HG02642 (cell line): ENCODE data around the gene PPP3CB.
A peak's percentile ranks its signal among the peaks of the same experiment; 100 is the strongest.

Experiments
- ATAC-seq: cut with Tn5 transposase; IDR thresholded peaks from one replicate; pipeline ENCODE4 v1.9.1; 2021; ENCODE audit warnings: mild to moderate bottlenecking; ENCODE audit not compliant: unreplicated experiment, poor library complexity

PPP3CB gene

DNA sequence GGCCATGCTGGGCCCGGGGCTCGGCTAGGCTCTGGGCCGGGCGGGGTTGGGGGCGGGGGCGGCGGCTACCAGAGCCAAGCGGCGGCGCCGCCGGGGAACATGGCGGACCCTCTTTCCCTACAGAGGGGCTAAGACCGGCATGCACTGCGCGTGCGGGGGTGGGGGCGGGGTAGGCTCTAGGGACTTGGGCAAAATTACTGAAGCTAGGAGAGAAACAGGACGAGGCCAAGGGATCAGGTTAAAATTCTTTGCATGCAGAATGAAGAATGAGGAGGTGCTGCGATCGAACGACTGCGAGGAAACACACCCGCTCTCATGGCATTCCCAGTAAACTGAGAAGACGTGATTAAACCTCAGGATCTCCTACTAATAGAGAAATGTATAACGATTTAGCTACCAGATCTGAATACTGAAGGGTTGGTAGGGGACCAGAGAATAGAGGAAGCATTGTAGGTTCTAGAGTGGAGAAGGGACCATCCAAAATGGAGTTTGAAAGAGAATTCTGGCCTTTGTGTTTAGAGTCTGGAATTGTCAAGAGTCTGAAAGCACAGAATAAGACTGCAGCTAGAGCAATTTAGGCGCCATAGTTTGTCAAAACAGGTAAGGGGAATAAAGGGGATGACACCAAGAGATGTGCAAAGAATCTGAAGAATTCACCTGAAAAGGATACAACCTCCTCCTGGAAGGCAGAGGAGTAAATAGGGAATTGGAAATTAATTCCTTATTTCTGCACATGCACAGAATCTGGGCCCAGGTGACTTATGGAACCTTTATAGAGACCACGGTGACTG, at the start of gene PPP3CB:
Gene PPP3CB, minus strand, starts transcription at position 141 of the 791 bp plus-strand sequence. Its CDS starts 135 bp downstream, at position 6.
- ATAC-seq: peak; percentile 71

DNA sequence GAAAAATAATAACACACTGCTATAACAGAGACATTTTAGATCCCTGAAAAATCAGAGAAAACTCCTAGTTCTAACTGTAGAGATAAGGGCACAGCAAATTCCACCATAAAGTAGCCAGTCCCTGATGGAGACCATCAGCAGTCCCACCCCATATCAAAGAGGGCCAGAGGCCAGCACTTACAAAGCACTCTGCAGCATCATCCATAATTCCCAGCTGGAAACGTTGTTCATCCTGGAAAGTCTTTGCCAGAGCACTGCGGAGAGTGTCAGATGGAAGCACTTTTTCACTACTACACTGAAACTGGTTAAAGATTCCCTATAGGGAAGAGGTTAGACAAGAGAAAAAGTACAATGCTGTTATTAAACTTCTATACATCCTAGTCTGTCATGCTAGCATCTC, 49.5 kb upstream of the PPP3CB start:
- ATAC-seq: no peak

DNA sequence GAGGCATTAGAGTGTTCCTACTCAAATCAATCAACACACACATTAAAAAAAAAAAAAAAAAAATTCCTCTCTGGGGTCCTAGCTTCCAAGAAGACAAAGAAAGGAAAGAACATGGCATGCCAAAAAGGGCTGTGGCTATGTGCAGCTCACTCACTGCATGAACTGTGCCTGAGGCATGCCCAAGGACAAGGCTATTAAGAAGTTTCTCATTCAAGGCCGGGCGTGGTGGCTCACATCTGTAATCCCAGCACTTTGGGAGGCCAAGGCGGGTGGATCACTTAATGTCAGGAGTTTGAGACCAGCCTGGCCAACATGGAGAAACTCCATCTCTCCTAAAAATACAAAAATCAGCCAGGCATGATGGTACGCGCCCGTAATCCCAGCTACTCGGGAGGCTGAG, 41.9 kb upstream of the PPP3CB start:
- ATAC-seq: no peak

DNA sequence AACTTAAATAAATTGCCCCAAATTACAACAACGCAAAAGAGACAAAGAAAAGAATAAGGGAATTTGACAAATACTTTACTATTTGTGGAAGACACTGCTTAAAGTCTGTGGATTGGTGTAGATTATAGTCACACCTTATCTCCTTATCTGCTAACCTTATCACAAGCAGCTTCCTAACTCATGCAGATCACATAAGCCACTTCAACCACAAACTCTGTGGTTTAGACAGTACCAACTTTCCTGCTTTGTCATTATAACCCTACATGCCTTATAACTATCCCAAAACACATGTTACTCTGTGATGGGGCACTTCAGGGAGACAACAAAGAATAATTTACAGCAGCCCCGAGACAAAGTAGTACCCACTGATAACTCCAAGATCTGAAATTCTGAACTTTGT, 41.5 kb upstream of the PPP3CB start:
- no peak for ATAC-seq

DNA sequence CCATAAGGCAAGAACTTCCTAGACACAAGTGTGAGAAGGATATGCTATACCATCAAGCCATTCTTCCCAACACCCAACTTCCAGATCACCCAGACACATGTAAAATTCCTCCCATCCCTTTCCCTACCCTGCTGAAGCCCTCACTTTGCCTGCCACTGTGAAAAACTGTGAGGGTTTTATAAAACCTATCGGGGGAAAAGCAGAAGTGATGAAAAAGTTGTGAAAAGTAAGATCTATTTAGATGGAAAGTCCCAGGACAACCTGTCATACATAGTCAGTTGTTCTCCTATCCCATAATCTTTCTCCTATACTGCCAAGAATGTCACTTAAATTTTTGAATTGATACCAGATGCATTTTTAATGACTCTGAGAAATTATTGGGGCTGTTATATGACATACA, 39.0 kb upstream of the PPP3CB start:
- no peak for ATAC-seq

DNA sequence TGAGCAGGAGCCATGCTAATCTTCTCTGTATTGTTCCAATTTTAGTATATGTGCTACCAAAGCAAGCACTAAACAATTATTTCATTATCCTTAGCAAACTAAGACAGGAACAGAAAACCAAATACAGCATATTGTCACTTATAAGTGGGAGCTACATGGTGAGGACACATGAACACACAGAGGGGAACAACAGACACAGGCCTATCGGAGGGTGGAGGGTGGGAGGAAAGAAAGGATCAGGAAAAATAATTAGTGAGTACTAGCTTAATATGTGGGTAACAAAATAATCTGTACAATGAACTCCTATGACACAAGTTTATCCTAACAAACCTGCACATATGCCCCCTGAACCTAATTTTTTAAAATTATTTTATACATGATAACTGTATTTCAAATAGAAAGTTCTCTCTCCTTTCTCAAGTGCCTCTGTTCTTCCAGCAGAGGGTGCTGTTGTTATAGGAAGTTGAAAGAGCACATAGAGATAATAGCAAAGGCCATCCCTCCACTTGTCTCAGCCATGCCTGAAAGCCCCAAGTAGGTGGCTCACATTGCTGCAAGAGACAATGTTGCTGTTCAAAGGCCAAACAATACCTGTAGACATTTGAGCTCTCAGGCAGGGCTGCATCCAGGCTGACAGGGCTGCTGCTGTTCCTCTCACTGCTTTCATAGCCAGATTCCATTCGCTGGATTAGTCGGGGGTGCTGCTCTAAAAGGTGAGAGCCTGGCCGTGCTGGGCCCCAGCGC, 33.4 kb upstream of the PPP3CB start:
- no peak for ATAC-seq

DNA sequence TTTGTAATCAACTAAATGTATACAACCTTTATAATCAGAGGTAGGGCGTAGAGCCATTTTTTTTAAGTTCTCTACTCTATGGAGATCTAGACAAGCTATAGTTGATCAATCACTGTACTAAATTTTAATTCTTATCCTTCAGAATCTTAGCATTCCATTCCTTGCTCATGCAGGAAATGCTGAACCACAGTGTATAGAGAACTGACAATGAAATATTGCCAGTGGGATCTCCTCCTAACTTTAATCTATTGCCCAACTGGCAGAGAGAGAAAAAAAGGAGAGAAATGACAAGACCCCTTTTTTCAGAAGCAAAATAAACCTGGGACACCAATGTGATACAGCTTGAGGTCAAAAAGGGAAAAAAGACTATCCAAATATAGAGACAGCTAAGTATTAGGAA, 26.4 kb upstream of the PPP3CB start:
- ATAC-seq: no peak

DNA sequence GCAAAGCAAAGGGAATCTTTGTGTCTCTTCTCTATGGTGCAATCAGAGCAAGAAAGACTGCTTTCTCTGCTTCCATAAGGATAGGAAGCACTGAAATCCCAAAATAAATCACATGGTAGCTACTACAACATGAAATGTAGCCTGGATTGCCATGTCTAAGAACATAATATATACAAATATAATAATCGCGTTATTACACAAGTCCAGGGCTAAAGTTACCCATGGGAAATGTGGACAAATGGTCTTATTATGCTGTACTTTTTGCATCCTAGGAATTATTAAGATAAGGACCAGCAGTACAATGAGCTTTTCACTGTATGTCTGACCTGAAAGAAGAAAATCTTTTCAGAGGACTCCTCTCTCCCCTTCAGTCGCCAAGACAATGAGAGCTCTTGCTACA, 23.5 kb upstream of the PPP3CB start:
- no peak for ATAC-seq

DNA sequence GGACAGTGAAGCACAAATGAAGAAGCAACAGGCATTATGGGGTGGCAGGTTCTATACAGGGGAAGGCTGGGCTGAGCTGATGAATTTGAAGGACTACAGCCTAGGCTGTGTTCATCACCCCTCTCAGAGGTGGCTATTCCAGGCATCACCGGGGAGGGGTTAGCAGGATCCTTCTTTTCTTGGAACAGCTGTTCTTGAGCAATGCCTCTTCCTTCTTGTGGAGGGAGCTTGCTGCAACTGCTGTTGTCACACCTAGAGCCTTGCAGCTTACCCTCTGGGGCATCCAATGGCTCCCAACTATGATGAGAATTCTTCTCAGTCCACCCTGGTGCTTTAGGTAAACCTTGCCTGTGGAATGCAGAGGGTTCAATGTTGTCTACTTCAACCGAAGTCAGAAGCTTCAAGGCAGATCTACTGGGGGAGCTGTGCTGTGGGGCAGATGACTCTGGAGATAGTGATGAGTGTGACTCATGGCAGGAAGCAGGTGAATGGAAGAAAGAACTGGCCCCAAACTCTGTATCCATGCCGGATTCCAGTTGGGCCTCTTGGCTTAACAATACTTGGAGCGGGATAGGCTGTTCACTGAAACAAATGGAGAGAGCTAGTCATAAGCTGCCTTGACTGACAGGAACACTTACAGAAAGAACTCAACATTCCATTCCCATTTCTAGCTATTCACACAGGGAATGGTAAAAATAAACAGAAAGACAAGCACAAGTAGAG, 21.5 kb upstream of the PPP3CB start:
- ATAC-seq: no peak

DNA sequence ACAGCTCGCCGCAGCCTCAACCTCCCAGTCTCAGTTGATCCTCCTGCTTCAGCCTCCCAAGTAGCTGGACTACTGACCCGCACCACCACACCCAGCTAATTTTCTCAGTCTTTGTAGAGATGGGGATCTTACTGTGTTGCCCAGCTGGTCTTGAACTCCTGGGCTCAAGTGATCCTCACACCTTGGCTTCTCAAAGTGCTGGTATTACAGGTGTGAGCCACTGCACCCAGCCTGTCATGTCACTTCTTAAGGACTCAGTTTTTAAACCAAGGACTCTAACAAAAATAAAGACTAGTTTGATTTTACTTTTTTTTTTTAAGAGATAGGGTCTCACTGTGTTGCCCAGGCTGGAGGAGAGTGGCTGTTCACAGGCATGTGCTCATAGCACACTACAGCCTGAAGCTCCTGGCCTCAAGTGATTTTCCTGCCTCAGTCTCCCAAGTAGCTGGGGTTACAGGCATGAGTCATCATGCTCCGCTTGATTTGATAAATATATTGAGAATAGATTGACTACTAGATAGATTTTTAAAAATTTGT, 16.5 kb upstream of the PPP3CB start:
- ATAC-seq: no peak

DNA sequence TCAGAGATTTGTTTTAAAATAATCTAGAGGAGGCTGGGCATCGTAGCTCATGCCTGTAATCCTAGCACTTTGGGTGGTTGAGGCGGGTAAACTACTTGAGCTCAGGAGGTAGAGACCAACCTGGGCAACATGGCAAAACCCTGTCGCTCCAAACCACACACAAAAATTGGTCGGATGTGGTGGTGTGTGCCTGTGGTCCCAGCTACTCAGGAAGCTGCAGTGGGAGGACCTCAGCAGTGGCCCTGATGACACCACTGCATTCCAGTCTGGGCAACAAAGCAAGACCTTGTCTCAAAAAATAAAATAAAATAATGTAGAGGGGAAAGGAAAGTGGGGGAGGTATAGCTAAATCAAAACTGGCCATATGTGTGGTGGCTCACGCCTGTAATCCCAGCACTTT, 13.9 kb upstream of the PPP3CB start:
- no peak for ATAC-seq

DNA sequence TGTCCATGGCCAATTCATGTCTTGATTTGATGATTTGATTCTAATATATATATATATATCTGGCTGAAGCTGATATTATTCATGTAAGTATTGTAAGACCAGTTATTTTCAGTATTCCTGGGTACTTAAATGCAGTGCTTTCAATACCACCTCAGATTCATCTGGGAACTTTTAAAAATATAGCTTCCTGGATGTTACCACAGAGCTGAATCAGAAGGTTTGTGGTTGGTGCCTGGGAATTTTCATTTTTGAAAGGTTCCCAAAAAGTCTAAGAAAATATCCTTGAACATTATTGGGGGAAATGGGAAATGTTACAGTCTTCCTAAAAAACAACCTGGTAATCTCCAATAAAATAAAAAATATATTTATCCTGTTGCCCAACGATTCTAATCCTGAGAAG, 10.7 kb upstream of the PPP3CB start:
- ATAC-seq: no peak

DNA sequence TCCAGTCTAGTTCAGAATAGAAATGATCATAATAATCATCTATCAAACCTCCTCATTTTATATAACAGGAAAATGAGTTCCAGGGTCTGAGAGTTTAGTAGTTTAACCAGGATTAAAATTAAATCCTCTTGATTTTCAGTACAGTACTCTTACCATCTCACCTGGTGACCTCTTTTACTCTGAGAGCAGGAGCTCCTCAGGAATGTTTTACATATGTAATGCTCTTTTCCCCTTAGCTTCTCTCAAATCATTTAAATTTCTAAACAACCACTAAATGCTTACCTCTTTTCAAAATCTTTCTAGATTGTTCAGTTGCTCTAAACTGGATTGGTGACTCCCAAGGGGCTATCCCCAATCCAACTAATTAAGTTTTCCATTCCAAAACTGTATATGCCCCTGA, 10.2 kb upstream of the PPP3CB start:
- ATAC-seq: no peak

DNA sequence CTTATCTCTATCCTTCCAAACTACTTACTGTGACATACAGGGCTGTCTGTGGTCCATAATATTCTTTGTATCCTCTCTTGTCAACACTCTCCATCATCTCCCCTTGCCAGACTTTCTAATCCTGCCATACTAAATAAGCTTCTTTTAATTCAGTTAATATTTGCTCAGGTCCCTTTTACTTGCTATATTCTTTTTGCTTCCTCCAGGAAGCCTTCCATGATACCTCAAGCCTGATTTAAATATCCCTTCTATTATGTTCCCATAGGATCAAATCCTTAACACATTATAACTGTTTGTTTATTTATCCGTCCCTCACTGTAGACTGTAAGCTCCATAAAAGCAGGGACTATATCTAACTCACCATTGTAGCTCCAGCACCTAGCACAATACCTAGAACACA, 7.2 kb upstream of the PPP3CB start:
- no peak for ATAC-seq

DNA sequence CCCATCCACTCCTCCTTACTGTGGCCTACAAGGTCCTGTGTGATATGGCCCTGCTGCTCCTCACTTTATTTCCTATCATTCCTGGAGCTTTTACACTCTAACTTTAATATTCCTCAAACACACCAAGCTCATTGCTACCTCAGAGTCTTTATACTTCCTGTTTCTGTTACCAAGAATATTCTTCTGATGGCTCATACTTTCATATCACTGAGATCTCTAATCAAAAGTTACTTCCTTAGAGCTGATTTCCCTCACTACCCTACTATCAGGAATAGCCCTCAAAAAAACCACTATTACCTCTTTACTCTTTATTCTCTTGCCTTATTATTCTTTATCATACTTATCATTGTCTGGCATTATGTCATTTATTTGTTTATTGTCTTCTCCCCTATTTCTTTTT, 5.8 kb upstream of the PPP3CB start:
- ATAC-seq: no peak

DNA sequence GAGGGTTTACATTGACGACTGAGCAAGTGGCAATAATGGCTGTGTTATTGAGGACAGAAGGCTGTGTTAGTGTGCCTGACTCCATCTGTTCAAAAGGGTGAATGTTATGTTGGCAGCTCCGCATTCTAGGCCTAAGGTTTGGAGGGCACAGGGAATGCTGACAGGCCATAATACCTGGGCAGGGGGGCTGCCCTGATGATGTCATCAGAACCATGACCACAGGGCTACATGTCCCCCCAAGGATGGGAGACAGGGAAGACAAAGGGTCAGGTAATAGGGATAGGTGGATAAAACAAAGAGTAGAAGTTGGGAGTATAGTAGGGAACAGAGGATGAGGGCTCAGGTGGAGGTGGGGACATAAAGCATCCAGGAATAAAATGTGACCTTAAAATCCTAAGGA, 1.8 kb upstream of the PPP3CB start:
- ATAC-seq: no peak

DNA sequence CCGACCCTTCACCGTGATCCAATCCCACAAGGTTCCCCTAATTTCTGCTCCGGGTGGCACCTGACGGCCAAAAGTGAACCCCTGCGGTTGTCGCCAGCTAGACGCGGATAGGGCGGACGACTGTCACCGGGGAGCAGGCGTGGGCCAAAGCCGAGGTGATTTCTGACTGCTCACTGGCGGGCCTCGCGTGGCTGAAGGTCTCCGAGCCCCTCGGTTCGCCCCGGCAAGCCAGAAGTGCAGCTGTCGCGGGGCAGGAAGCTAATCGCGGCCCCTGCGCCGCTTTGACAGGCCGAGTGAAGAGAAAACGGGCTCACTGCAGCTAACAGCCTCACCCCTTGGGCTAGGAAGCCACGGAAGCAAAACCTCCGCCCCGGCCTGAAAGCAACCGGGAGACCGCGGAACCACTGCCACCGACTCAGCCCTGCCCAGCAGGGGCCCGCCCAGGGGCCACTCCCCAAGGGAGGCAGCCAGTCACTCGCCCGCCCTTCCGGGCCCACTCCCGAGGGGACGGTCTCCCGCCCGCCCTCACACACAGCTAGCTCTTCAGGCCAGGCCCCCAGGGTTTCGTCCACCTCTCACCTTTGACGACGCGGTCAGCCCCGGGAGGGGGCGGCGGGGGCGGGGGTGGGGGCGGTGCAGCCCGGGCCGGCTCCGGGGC, 469 bp downstream of the PPP3CB start:
- ATAC-seq: peak; percentile 95

DNA sequence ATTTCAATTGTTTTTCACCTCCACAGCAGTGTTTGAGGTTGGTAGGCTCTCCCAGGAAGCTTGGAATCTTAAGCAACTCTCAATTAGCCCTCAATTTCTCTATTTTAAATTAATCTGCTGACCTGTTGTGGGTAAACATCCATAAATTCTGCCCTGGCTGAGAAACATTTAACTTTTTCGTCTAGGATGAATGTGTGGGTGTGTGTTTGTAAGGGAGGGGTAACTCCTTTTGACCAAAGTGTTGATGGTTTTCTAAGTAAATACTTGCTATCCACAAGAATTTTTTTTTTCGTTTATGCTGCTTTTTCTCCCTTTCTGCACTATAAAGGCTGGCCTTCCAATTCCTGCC, 973 bp downstream of the PPP3CB start:
- no peak for ATAC-seq

DNA sequence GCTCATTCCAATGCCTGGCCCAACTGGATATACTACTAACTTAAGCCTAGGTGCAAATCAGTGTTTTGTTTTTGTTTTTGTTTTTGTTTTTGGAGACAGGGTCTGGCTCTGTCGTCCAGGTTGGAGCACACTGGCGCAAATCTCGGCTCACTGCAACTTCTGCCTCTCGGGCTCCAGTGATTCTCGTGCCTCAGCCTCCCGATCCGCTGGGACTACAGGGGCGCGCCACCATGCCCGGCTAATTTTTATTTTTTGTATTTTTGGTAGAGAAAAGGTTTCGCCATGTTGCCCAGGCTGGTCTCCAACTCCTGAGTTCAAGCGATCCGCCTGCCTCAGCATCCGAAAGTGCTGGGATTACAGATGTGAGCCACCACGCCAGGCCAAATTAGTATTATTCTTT, 1.6 kb downstream of the PPP3CB start:
- ATAC-seq: no peak

DNA sequence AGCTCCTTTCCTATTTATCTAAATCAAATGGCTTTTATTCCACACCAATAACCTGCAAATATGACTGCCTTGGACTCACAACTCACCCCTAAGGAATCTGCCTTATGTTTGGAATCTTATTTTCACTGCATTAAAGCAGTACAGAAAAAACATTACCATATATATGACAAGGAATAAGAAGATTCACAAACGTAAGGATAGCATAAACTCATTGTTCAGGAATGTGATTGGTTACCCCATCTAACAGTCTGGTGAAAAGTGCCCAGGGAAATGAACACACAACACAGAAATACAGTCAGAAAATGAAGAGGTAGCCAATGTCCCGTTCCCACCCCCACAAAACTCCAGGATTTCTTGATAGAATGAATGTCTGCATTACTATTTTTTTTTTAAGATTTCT, 2.0 kb downstream of the PPP3CB start:
- no peak for ATAC-seq

DNA sequence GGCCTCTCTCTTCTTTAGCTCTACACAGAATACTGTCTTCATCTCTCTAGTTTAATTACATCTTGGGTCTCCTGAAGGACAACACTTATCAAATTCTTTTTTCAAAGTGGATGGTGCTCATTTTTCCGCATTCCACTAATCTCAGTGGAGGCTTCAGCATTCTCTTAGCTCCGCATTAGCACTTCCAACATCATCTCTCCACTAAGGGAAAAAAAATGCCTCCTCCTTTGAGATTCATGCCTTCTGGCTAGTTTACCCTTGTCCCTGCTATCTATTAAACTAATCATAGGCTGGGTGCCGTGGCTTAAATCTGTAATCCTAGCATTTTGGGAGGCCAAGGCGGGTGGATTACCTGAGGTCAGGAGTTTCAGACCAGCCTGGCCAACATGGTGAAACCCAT, 9.2 kb downstream of the PPP3CB start:
- no peak for ATAC-seq
